SK-N-SH treated with all-trans-retinoic acid at 6 μM for 48 hours (cell line): ENCODE data around the gene BFSP2.

Experiments used
- ATAC-seq: fragments of 200-7000 bp; cut with Tn5 transposase; 3 replicates; pipeline ENCODE4 v1.9.1; 2020; ENCODE audit warnings: mild to moderate bottlenecking, moderate library complexity
- ARNTL ChIP-seq: fragments of 450-650 bp; formaldehyde crosslinking; IDR thresholded peaks from 2 replicates; pipeline ENCODE4 v1.5.0; 2020; ENCODE audit warnings: low read depth, mild to moderate bottlenecking, moderate library complexity, borderline replicate concordance
- BACH2 ChIP-seq: fragments of 250-450 bp; sonication (Bioruptor Pico); IDR thresholded peaks from 2 replicates; pipeline ENCODE4 v1.9.0; 2021; ENCODE audit warnings: mild to moderate bottlenecking, borderline replicate concordance
- CREB5 ChIP-seq: fragments of 250-450 bp; sonication (Bioruptor Pico); IDR thresholded peaks from 2 replicates; pipeline ENCODE4 v1.5.1; 2020; ENCODE audit warnings: low read depth, mild to moderate bottlenecking, moderate library complexity
- CSDC2 ChIP-seq: fragments of 250-450 bp; sonication (Bioruptor Pico); IDR thresholded peaks from 2 replicates; pipeline ENCODE4 v1.5.0; 2020; ENCODE audit warnings: mild to moderate bottlenecking, moderate library complexity
- CSRNP3 ChIP-seq: fragments of 250-450 bp; sonication (Bioruptor Pico); IDR thresholded peaks from 2 replicates; pipeline ENCODE4 v1.5.1; 2021; ENCODE audit warnings: mild to moderate bottlenecking, moderate library complexity
- ESRRG ChIP-seq: fragments of 250-450 bp; sonication (Bioruptor Pico); IDR thresholded peaks from 2 replicates; pipeline ENCODE4 v1.6.1; 2021; ENCODE audit warnings: mild to moderate bottlenecking
- GLIS3 ChIP-seq: fragments of 250-450 bp; sonication (Bioruptor Pico); IDR thresholded peaks from 2 replicates; pipeline ENCODE4 v1.5.0; 2020; ENCODE audit warnings: mild to moderate bottlenecking, moderate library complexity
- ISL1 ChIP-seq: fragments of 250-450 bp; sonication (Bioruptor Pico); IDR thresholded peaks from 2 replicates; pipeline ENCODE4 v2.1.2; 2022; ENCODE audit warnings: mild to moderate bottlenecking, moderate library complexity
- OSR1 ChIP-seq: fragments of 250-450 bp; sonication (Bioruptor Pico); IDR thresholded peaks from 2 replicates; pipeline ENCODE4 v1.8.0; 2022; ENCODE audit warnings: moderate library complexity, mild to moderate bottlenecking, inconsistent platforms
- PATZ1 ChIP-seq: fragments of 250-450 bp; sonication (Bioruptor Pico); IDR thresholded peaks from 2 replicates; pipeline ENCODE4 v1.8.0; 2020; ENCODE audit warnings: mild to moderate bottlenecking, moderate library complexity, borderline replicate concordance
- POU6F1 ChIP-seq: fragments of 250-450 bp; sonication (Bioruptor Pico); IDR thresholded peaks from 2 replicates; pipeline ENCODE4 v1.8.0; 2021; ENCODE audit warnings: low read depth, mild to moderate bottlenecking, moderate library complexity, borderline replicate concordance
- PPARA ChIP-seq: fragments of 250-450 bp; sonication (Bioruptor Pico); IDR thresholded peaks from 2 replicates; pipeline ENCODE4 v1.5.0; 2020; ENCODE audit warnings: mild to moderate bottlenecking, borderline replicate concordance
- RARB ChIP-seq: fragments of 250-450 bp; sonication (Bioruptor Pico); IDR thresholded peaks from 2 replicates; pipeline ENCODE4 v1.8.0; 2021; ENCODE audit warnings: mild to moderate bottlenecking, moderate library complexity
- SNAI2 ChIP-seq: fragments of 250-450 bp; sonication (Bioruptor Pico); IDR thresholded peaks from 2 replicates; pipeline ENCODE4 v1.5.0; 2020; ENCODE audit warnings: mild to moderate bottlenecking, moderate library complexity
- TCF4 ChIP-seq: fragments of 250-450 bp; sonication (Bioruptor Pico); IDR thresholded peaks from 2 replicates; pipeline ENCODE4 v1.8.0; 2021; ENCODE audit warnings: mild to moderate bottlenecking, moderate library complexity, borderline replicate concordance
- TOX ChIP-seq: fragments of 250-450 bp; sonication (Bioruptor Pico); IDR thresholded peaks from 2 replicates; pipeline ENCODE4 v1.8.0; 2021; ENCODE audit warnings: mild to moderate bottlenecking, moderate library complexity, borderline replicate concordance
- TSHZ2 ChIP-seq: fragments of 250-450 bp; sonication (Bioruptor Pico); IDR thresholded peaks from 2 replicates; pipeline ENCODE4 v1.5.0; 2020; ENCODE audit warnings: mild to moderate bottlenecking, moderate library complexity
- ZC3H10 ChIP-seq: fragments of 250-450 bp; sonication (Bioruptor Pico); IDR thresholded peaks from 2 replicates; pipeline ENCODE4 v1.5.1; 2021; ENCODE audit warnings: mild to moderate bottlenecking, moderate library complexity
- ZFP30 ChIP-seq: fragments of 450-650 bp; formaldehyde crosslinking; IDR thresholded peaks from 2 replicates; pipeline ENCODE4 v1.5.0; 2022; ENCODE audit warnings: mild to moderate bottlenecking, moderate library complexity
- ZNF565 ChIP-seq: fragments of 450-650 bp; formaldehyde crosslinking; conservative IDR thresholded peaks from 2 replicates; pipeline ENCODE4 v1.5.0; 2020; ENCODE audit warnings: low read depth, mild to moderate bottlenecking, moderate library complexity
- ZNF70 ChIP-seq: fragments of 450-650 bp; formaldehyde crosslinking; IDR thresholded peaks from 2 replicates; pipeline ENCODE4 v1.5.0; 2020; ENCODE audit warnings: mild to moderate bottlenecking, moderate library complexity
- ZNF8 ChIP-seq: fragments of 450-650 bp; formaldehyde crosslinking; IDR thresholded peaks from 2 replicates; pipeline ENCODE4 v1.5.0; 2020; ENCODE audit warnings: mild to moderate bottlenecking, moderate library complexity

The BFSP2 gene

GRCh38 chr3:133441867-133442270, 42.0 kb downstream of the BFSP2 start:
- TF ChIP-seq ISL1 (CRISPR knock-in tag): no peak
- no peak for TF ChIP-seq TSHZ2 (CRISPR knock-in tag)
- no peak for TF ChIP-seq BACH2 (CRISPR knock-in tag)
- no peak for TF ChIP-seq CREB5
- no peak for TF ChIP-seq ARNTL (CRISPR knock-in tag)
- TF ChIP-seq PATZ1: no peak
- no peak for TF ChIP-seq TCF4 (CRISPR knock-in tag)
- TF ChIP-seq RARB (CRISPR knock-in tag): no peak
- TF ChIP-seq OSR1 (CRISPR knock-in tag): no peak
- TF ChIP-seq ZNF8 (CRISPR knock-in tag): no peak
- no peak for TF ChIP-seq TOX
- TF ChIP-seq CSRNP3: no peak
- no peak for TF ChIP-seq ZFP30
- TF ChIP-seq GLIS3 (CRISPR knock-in tag): no peak
- no peak for TF ChIP-seq ZNF70 (CRISPR knock-in tag)
- TF ChIP-seq PPARA: no peak
- no peak for TF ChIP-seq ZNF565 (CRISPR knock-in tag)
- TF ChIP-seq POU6F1: no peak
- no peak for TF ChIP-seq ZC3H10
- peak; percentile 20; the same call in 1 of the 3 replicates for ATAC-seq

GRCh38 chr3:133442518-133442917, 42.7 kb downstream of the BFSP2 start:
- no peak for ATAC-seq
- TF ChIP-seq ISL1 (CRISPR knock-in tag) (no peak), TSHZ2 (CRISPR knock-in tag) (no peak), ZFP30 (no peak), CSRNP3 (no peak), PATZ1 (no peak), CSDC2 (CRISPR knock-in tag) (no peak), ESRRG (CRISPR knock-in tag) (no peak), ARNTL (CRISPR knock-in tag) (no peak), GLIS3 (CRISPR knock-in tag) (no peak), TCF4 (CRISPR knock-in tag) (no peak), TOX (no peak), OSR1 (CRISPR knock-in tag) (no peak), BACH2 (CRISPR knock-in tag) (no peak), ZNF565 (CRISPR knock-in tag) (no peak), SNAI2 (no peak), CREB5 (no peak)
